Panc1 (cell line): ENCODE results near the gene RAPGEF5.

ENCODE experiments used
- POLR2AphosphoS5 ChIP-seq: IDR thresholded peaks from 2 replicates; pipeline ENCODE4 v1.6.1; 2012; ENCODE audit warnings: mild to moderate bottlenecking, low read depth, low read length, moderate library complexity
- TCF7L2 ChIP-seq: IDR thresholded peaks from 2 replicates; pipeline ENCODE4 v1.6.1; 2011; ENCODE audit warnings: mild to moderate bottlenecking, low read depth, low read length, inconsistent platforms
- TF ChIP-seq, protein P1 (sequence below): fragments of 450-650 bp; IDR thresholded peaks from 2 replicates; pipeline ENCODE4 v1.5.1; 2017; ENCODE audit warnings: mild to moderate bottlenecking

DNA sequence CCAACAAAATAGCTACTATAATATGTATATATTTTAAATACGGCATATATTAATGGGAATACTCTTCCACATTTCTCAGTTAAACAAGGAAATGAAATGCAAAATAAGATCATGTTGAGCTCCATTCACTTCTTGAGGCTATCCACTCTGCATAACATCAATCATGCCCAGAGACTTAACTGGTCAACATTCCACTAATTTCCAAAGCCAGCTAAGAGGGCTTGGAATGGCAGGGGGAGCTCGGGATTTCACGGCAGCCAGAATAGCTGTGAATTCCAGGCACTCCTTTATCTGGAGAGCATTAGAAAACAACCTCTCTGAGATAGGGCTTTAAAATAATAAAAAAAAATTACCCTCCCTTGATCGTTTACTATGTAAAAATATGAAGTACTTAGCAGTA, 216.4 kb downstream of the RAPGEF5 start:
- TF ChIP-seq, protein P1, sequence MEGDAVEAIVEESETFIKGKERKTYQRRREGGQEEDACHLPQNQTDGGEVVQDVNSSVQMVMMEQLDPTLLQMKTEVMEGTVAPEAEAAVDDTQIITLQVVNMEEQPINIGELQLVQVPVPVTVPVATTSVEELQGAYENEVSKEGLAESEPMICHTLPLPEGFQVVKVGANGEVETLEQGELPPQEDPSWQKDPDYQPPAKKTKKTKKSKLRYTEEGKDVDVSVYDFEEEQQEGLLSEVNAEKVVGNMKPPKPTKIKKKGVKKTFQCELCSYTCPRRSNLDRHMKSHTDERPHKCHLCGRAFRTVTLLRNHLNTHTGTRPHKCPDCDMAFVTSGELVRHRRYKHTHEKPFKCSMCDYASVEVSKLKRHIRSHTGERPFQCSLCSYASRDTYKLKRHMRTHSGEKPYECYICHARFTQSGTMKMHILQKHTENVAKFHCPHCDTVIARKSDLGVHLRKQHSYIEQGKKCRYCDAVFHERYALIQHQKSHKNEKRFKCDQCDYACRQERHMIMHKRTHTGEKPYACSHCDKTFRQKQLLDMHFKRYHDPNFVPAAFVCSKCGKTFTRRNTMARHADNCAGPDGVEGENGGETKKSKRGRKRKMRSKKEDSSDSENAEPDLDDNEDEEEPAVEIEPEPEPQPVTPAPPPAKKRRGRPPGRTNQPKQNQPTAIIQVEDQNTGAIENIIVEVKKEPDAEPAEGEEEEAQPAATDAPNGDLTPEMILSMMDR, result no peak
- no peak for TF ChIP-seq TCF7L2
- no peak for TF ChIP-seq POLR2AphosphoS5
